Cardiac muscle cell (in vitro differentiated cells and primary cell): ENCODE results near the gene SEPHS1. TPM values are rescaled to one million over a fixed set of nuclear protein-coding genes. Genes with fewer than 3 reads are reported as not detected.
A peak's percentile ranks its signal among the peaks of the same experiment; 100 is the strongest.

Experiments used
- DNase-seq, 2 donors: peaks; one replicate each; pipeline versions ENCODE4 v3.0.0 to v3.0.0-alpha.2; 2010 to 2017; ENCODE audit warnings: low read depth in 1 of 2, low spot score in 1 of 2
- H3K27ac ChIP-seq: fragments of 200-600 bp; sonication (generic); 2 replicates; pipeline ENCODE4 v1.5.1; 2016
- H3K27me3 ChIP-seq: fragments of 200-600 bp; sonication (generic); 2 replicates; pipeline ENCODE4 v1.6.0; 2016; ENCODE audit warnings: control low read depth
- H3K36me3 ChIP-seq: fragments of 200-600 bp; sonication (generic); 2 replicates; pipeline ENCODE4 v1.5.1; 2016; ENCODE audit warnings: control low read depth
- H3K4me1 ChIP-seq: fragments of 200-600 bp; sonication (generic); 2 replicates; pipeline ENCODE4 v1.8.1; 2017; ENCODE audit warnings: low read depth, mild to moderate bottlenecking, mixed run types
- H3K4me3 ChIP-seq: fragments of 200-600 bp; sonication (generic); 2 replicates; pipeline ENCODE4 v1.5.1; 2016; ENCODE audit warnings: mild to moderate bottlenecking
- H3K9me3 ChIP-seq: fragments of 200-600 bp; sonication (generic); 2 replicates; pipeline ENCODE4 v1.5.1; 2017; ENCODE audit warnings: low read depth, mild to moderate bottlenecking, control low read depth
- CTCF ChIP-seq: IDR thresholded peaks from 2 replicates; pipeline ENCODE4 v1.5.1; 2012; ENCODE audit warnings: low read depth, mild to moderate bottlenecking, low read length
- polyA plus RNA-seq: library from polyadenylated mRNA; unstranded; fragments of >200 nt; fragmentation: Nextera tagmentation; extraction: Ambion mirVana; gene quantifications from 2 replicates; pipeline ENCODE4 v1.2.1, GENCODE V29; 2016
- total RNA-seq: library from RNA; depleted of rRNA; stranded (reverse); fragments of >200 nt; gene quantifications from 2 replicates; pipeline ENCODE4 v1.2.3, GENCODE V29; 2016

Gene SEPHS1
- total and polyA plus RNA-seq, 2 experiments from 2014 or later, result 69.5 to 99.7 TPM

- H3K9me3 ChIP-seq, result no peaks in the 10 kb centered on the region
- peak; percentile 69 to 81 for DNase-seq
- no peak for TF ChIP-seq CTCF
- peaks cover 12% of the 10 kb centered on the region for H3K4me1 ChIP-seq
- H3K36me3 ChIP-seq, result no peaks in the 10 kb centered on the region
- no peak overlapping the region for H3K27ac ChIP-seq
- peaks cover 24% of the 10 kb centered on the region for H3K27me3 ChIP-seq
- H3K4me3 ChIP-seq, result peak overlapping the region; percentile 98
Measured at GRCh38 chr10:13349463-13350274, 1.6 kb upstream of the SEPHS1 start.

GRCh38 chr10:13347500-13348156 is 465 bp downstream of the SEPHS1 start:
- no peak for TF ChIP-seq CTCF
- peak overlapping the region; percentile 95 for H3K27ac ChIP-seq
- DNase-seq, result peak; percentile 88 to 92

GRCh38 chr10:13347043-13347499 is 1.0 kb downstream of the SEPHS1 start:
- DNase-seq, result peak; percentile 41 to 55
- Histone ChIP-seq H3K27me3 (peaks cover 17% of the 10 kb centered on the region), H3K27ac (peak overlapping the region; percentile 95), H3K4me3 (peak overlapping the region; percentile 98), H3K9me3 (no peaks in the 10 kb centered on the region), H3K4me1 (peaks cover 12% of the 10 kb centered on the region), H3K36me3 (no peaks in the 10 kb centered on the region)
- no peak for TF ChIP-seq CTCF

More at GRCh38 chr10:13347500-13348156, 465 bp downstream of the SEPHS1 start:
- no peaks in the 10 kb centered on the region for H3K9me3 ChIP-seq
- H3K36me3 ChIP-seq, result no peaks in the 10 kb centered on the region
- peak overlapping the region; percentile 98 for H3K4me3 ChIP-seq
- H3K4me1 ChIP-seq, result peaks cover 12% of the 10 kb centered on the region
- peaks cover 22% of the 10 kb centered on the region for H3K27me3 ChIP-seq

- Histone ChIP-seq H3K9me3 (no peaks in the 10 kb centered on the region), H3K4me3 (peak overlapping the region; percentile 98), H3K27me3 (peaks cover 10% of the 10 kb centered on the region), H3K27ac (peak overlapping the region; percentile 95), H3K4me1 (peaks cover 12% of the 10 kb centered on the region), H3K36me3 (no peaks in the 10 kb centered on the region)
- peak in 1 of 2 donors; percentile 67 for DNase-seq
- no peak for TF ChIP-seq CTCF
Measured at GRCh38 chr10:13346283-13347042, 1.6 kb downstream of the SEPHS1 start.

- no peaks in the 10 kb centered on the region for H3K4me1 ChIP-seq
- DNase-seq, result no peak
- H3K27me3 ChIP-seq, result no peaks in the 10 kb centered on the region
- H3K36me3 ChIP-seq, result peaks cover 6% of the 10 kb centered on the region
- no peak for TF ChIP-seq CTCF
- no peak overlapping the region for H3K4me3 ChIP-seq
- no peaks in the 10 kb centered on the region for H3K9me3 ChIP-seq
- H3K27ac ChIP-seq, result peak overlapping the region; percentile 10
Measured at GRCh38 chr10:13340626-13341376, 7.3 kb downstream of the SEPHS1 start.
